ENCODE data around the gene ILF3.

Gene ILF3

DNA sequence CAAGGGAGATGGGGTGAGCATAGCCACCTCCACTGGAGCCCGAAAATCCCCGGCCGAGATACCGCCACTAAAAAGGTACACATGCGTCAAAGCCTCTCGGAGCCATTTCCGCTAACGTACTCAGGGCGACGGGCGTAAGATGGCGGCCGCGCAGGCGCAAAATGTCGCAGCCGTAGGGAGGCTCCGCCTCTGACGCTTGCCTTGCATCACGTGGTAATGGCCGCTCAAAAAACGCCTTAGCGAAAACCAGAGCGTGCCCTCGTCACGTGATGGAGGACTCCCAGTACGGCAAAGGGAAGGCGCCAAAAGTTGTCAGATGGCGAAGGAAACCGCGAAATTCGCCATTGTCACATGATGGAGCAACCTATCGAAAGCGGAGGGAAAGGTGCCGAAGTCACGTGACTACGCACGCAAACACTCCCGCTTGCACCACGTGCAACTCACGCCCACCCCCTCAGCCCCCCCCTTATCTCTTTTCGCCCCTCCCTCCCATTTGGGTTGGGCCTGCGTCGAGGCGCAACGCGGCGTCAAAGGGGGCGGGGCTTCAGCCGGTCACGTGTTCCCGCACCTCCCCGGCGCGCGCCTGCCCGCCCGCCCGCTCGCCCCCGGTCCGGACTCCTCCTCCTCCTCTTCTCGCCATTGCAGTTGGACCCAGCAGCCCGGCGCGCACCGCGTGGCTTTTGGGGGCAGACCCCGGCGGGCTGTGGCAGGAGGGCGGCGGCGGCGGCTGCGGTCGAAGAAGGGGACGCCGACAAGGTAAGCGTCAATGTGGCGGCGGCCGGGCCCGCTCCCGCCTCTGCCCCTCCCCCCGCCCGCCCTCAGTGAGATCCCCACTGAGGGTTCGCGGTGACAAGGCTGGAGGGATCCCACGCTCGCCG is at the start of gene ILF3:
Gene ILF3, plus strand, starts transcription at position 615 of the 878 bp plus-strand sequence. CDS start 16,260 bp downstream, outside the sequence.
- Mint-ChIP-seq H3K36me3 (ENCODE audit: low read depth) (peaks cover 44% of the 10 kb centered on the region), H3K27me3 (peaks cover 2% of the 10 kb centered on the region), H3K9me3 (no peaks in the 10 kb centered on the region), H3K27ac (peak within 1 kb of the TSS; percentile 98), H3K4me3 (peak within 1 kb of the TSS; percentile 96), H3K4me1 (peaks cover 58% of the 10 kb centered on the region)
- DNase-seq (peak; percentile 99), ATAC-seq (peak; percentile 80)

DNA sequence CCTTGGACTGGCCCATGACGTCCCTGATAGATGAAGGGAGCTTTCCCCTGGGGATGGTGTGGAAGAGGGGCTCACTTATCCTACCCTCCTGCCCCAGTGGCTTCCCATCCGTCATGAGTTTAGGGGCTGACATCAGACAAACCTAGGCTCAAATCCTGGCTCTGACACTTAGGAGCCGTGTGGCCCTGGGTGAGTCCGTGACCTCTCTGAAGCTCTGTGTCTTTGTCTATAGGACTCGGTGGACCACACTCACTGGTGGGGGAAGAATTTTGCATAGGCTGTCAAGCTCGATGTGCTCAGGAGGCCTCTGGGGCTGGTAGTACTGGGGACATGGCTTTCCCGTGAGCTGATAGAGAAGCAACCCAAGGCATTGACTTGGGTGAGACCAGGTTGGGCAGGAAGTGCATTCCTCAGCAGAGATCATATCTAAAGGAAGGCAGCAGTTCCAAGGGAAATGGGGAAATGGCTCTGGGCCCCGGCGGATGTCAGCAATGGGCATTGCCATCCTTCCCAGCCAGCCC is 49.6 kb upstream of the ILF3 start:
- peaks cover 7% of the 10 kb centered on the region for H3K36me3 Mint-ChIP-seq (ENCODE audit: low read depth)

DNA sequence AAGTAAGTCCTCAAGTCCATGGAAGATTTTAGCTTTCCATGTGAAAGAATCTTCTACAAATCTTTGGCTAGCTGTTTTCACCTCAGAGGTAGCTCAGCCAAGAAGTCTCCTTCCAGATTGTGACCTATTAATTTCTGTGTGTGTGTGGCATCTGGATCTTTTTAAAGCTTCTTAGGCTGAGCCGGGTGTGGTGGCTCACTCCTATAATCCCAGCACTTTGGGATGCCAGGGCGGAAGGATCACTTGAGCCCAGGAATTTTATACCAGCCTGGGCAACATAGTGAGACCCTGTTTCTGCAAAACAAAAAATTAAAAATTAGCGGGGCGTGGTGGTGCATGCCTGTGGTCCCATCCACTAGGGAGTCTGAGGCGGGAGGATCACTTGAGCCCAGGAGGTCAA is 42.2 kb upstream of the ILF3 start:
- no peak overlapping the region for H3K4me3 Mint-ChIP-seq
- peaks cover 24% of the 10 kb centered on the region for H3K4me1 Mint-ChIP-seq
- ATAC-seq (no peak), DNase-seq (no peak)
- no peak overlapping the region for H3K27ac Mint-ChIP-seq
- no peaks in the 10 kb centered on the region for H3K27me3 Mint-ChIP-seq
- H3K36me3 Mint-ChIP-seq (ENCODE audit: low read depth) = peaks cover 12% of the 10 kb centered on the region
- no peaks in the 10 kb centered on the region for H3K9me3 Mint-ChIP-seq

More for the DNA sequence above, 49.6 kb upstream of the ILF3 start:
- no peak for DNase-seq
- Mint-ChIP-seq H3K4me1 (peaks cover 33% of the 10 kb centered on the region), H3K27me3 (no peaks in the 10 kb centered on the region), H3K9me3 (no peaks in the 10 kb centered on the region), H3K4me3 (peak overlapping the region; percentile 96), H3K27ac (peak overlapping the region; percentile 81)
- no peak for ATAC-seq

- ATAC-seq (no peak), DNase-seq (no peak)
- Mint-ChIP-seq H3K4me1 (peaks cover 25% of the 10 kb centered on the region), H3K27ac (no peak overlapping the region), H3K36me3 (ENCODE audit: low read depth) (peaks cover 14% of the 10 kb centered on the region), H3K27me3 (no peaks in the 10 kb centered on the region), H3K4me3 (peak overlapping the region; percentile 29), H3K9me3 (no peaks in the 10 kb centered on the region)
Measured at GRCh38 chr19:10612499-10613119, 41.5 kb upstream of the ILF3 start.

GRCh38 chr19:10615429-10616023 is 38.6 kb upstream of the ILF3 start:
- Mint-ChIP-seq H3K4me3 (no peak overlapping the region), H3K27me3 (no peaks in the 10 kb centered on the region), H3K4me1 (peaks cover 26% of the 10 kb centered on the region), H3K9me3 (no peaks in the 10 kb centered on the region), H3K36me3 (ENCODE audit: low read depth) (peaks cover 18% of the 10 kb centered on the region), H3K27ac (no peak overlapping the region)
- no peak for ATAC-seq
- DNase-seq = no peak

DNA sequence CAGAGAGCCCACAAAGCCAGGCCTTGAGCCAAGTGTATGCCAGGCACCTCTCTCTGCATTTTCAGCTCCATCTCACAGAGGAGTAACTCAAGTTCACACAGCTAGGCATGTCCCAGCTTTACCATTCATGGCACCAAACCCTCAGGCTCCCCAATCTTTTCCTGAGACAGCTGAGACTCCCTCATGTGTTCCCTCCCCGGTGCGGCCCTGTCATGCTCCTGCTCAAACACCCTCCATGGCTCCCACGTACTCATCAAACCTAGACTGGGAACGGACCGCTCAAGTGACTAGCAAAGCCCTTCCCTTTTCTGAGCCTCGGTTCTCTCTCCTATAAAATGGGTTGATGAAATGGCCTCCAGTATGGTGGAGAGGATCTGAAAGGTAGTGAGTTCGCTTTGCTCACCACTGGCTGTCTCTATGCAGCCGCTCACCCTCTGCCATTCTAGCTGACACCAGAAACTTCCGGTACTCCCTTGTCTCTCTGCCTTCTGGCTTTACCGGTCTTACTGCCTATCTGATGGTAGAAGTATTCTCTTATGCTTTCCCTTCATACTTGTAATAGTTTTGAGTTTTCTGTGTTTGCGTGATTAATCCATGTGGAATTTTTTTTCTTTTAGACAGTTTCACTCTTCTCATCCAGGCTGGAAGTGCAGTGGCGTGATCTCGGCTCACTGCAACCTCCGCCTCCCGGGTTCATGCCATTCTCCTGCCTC is 36.6 kb upstream of the ILF3 start:
- Mint-ChIP-seq H3K9me3 (no peaks in the 10 kb centered on the region), H3K27me3 (no peaks in the 10 kb centered on the region), H3K27ac (peak overlapping the region; percentile 28), H3K4me1 (peaks cover 41% of the 10 kb centered on the region), H3K36me3 (ENCODE audit: low read depth) (peaks cover 19% of the 10 kb centered on the region), H3K4me3 (no peak overlapping the region)
- ATAC-seq (no peak), DNase-seq (no peak)

DNA sequence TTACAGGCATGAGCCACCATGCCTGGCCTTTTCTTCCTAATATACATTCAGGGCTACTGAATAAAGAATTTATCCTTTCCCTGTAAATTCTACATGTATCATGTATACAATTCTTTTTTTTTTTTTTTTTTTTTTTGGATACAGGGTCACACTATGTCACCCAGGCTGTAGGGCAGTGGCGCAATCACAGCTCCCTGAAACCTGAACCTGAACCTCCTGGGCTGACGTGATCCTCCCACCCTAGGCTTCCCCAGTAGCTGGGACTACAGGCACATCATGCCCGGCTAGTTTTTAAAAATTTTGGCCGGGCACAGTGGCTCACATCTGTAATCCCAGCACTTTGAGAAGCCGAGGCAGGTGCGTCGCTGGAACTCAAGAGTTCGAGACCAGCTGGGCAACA is 35.3 kb upstream of the ILF3 start:
- no peaks in the 10 kb centered on the region for H3K27me3 Mint-ChIP-seq
- no peak overlapping the region for H3K4me3 Mint-ChIP-seq
- no peak overlapping the region for H3K27ac Mint-ChIP-seq
- no peak for DNase-seq
- H3K9me3 Mint-ChIP-seq = no peaks in the 10 kb centered on the region
- peaks cover 10% of the 10 kb centered on the region for H3K36me3 Mint-ChIP-seq (ENCODE audit: low read depth)
- ATAC-seq = no peak
- peaks cover 43% of the 10 kb centered on the region for H3K4me1 Mint-ChIP-seq

- Mint-ChIP-seq H3K4me3 (no peak overlapping the region), H3K9me3 (no peaks in the 10 kb centered on the region), H3K36me3 (ENCODE audit: low read depth) (peaks cover 7% of the 10 kb centered on the region), H3K4me1 (peaks cover 45% of the 10 kb centered on the region), H3K27me3 (no peaks in the 10 kb centered on the region), H3K27ac (peak overlapping the region; percentile 44)
- no peak for ATAC-seq
- DNase-seq = no peak
Measured at GRCh38 chr19:10620786-10621185, 33.4 kb upstream of the ILF3 start.

- peaks cover 7% of the 10 kb centered on the region for H3K36me3 Mint-ChIP-seq (ENCODE audit: low read depth)
- peak overlapping the region; percentile 75 for H3K27ac Mint-ChIP-seq
- peaks cover 42% of the 10 kb centered on the region for H3K4me1 Mint-ChIP-seq
- no peak for ATAC-seq
- no peaks in the 10 kb centered on the region for H3K27me3 Mint-ChIP-seq
- no peak overlapping the region for H3K4me3 Mint-ChIP-seq
- no peaks in the 10 kb centered on the region for H3K9me3 Mint-ChIP-seq
- DNase-seq = no peak
Measured at GRCh38 chr19:10621966-10622365, 32.2 kb upstream of the ILF3 start.

- Mint-ChIP-seq H3K27me3 (no peaks in the 10 kb centered on the region), H3K4me3 (no peak overlapping the region), H3K9me3 (no peaks in the 10 kb centered on the region), H3K27ac (no peak overlapping the region), H3K36me3 (ENCODE audit: low read depth) (peaks cover 13% of the 10 kb centered on the region), H3K4me1 (peaks cover 38% of the 10 kb centered on the region)
- ATAC-seq (no peak), DNase-seq (no peak)
Measured at GRCh38 chr19:10624585-10624984, 29.6 kb upstream of the ILF3 start.

GRCh38 chr19:10625003-10625761 is 29.0 kb upstream of the ILF3 start, which contains the start of gene SLC44A2:
TSS of gene SLC44A2 (plus strand) at chr19:10625553. CDS start at chr19:10625634, 81 bp downstream.
- Mint-ChIP-seq H3K36me3 (ENCODE audit: low read depth) (peaks cover 13% of the 10 kb centered on the region), H3K27ac (no peak within 1 kb of the TSS), H3K27me3 (no peaks in the 10 kb centered on the region), H3K4me1 (peaks cover 36% of the 10 kb centered on the region), H3K9me3 (no peaks in the 10 kb centered on the region), H3K4me3 (no peak within 1 kb of the TSS)
- ATAC-seq (no peak), DNase-seq (no peak)

- DNase-seq = no peak
- no peaks in the 10 kb centered on the region for H3K27me3 Mint-ChIP-seq
- H3K4me3 Mint-ChIP-seq = no peak overlapping the region
- no peak for ATAC-seq
- H3K4me1 Mint-ChIP-seq = peaks cover 32% of the 10 kb centered on the region
- H3K9me3 Mint-ChIP-seq = no peaks in the 10 kb centered on the region
- H3K27ac Mint-ChIP-seq = no peak overlapping the region
- peaks cover 11% of the 10 kb centered on the region for H3K36me3 Mint-ChIP-seq (ENCODE audit: low read depth)
Measured at GRCh38 chr19:10625762-10626138, 28.4 kb upstream of the ILF3 start.

DNA sequence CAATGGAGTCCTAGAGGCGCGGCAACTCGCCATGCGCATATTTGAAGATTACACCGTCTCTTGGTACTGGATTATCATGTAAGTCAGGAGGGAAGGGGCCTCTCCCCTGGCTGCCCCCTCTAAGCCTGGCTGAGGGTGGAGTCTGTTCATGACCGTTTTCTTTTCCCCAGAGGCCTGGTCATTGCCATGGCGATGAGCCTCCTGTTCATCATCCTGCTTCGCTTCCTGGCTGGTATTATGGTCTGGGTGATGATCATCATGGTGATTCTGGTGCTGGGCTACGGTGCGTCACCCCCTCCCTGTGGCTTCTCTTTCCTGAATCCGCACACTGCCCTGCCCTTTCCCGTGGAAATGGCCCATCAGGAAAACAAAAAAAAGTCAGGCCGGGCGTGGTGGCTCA is 22.3 kb upstream of the ILF3 start:
- Mint-ChIP-seq H3K4me3 (no peak overlapping the region), H3K9me3 (no peaks in the 10 kb centered on the region), H3K36me3 (ENCODE audit: low read depth) (peaks cover 40% of the 10 kb centered on the region), H3K27ac (no peak overlapping the region), H3K4me1 (no peaks in the 10 kb centered on the region), H3K27me3 (no peaks in the 10 kb centered on the region)
- ATAC-seq (no peak), DNase-seq (no peak)

GRCh38 chr19:10634430-10634829 is 19.7 kb upstream of the ILF3 start:
- peaks cover 44% of the 10 kb centered on the region for H3K36me3 Mint-ChIP-seq (ENCODE audit: low read depth)
- H3K27ac Mint-ChIP-seq = no peak overlapping the region
- no peaks in the 10 kb centered on the region for H3K27me3 Mint-ChIP-seq
- H3K9me3 Mint-ChIP-seq = no peaks in the 10 kb centered on the region
- H3K4me3 Mint-ChIP-seq = no peak overlapping the region
- ATAC-seq = no peak
- no peak for DNase-seq
- H3K4me1 Mint-ChIP-seq = peaks cover 6% of the 10 kb centered on the region
